Measurements from ENCODE around the gene ADAMTS2. TPM values are rescaled to one million over a fixed set of nuclear protein-coding genes. Genes with fewer than 3 reads are reported as not detected.
"Not testable (repeated sequence)": the region's sequence is repeated elsewhere in the genome, so short reads cannot be mapped to it uniquely, and the experiment has no call there.

ADAMTS2 gene
- total RNA-seq, 1 experiment from 2014 or later, result not detected

DNA sequence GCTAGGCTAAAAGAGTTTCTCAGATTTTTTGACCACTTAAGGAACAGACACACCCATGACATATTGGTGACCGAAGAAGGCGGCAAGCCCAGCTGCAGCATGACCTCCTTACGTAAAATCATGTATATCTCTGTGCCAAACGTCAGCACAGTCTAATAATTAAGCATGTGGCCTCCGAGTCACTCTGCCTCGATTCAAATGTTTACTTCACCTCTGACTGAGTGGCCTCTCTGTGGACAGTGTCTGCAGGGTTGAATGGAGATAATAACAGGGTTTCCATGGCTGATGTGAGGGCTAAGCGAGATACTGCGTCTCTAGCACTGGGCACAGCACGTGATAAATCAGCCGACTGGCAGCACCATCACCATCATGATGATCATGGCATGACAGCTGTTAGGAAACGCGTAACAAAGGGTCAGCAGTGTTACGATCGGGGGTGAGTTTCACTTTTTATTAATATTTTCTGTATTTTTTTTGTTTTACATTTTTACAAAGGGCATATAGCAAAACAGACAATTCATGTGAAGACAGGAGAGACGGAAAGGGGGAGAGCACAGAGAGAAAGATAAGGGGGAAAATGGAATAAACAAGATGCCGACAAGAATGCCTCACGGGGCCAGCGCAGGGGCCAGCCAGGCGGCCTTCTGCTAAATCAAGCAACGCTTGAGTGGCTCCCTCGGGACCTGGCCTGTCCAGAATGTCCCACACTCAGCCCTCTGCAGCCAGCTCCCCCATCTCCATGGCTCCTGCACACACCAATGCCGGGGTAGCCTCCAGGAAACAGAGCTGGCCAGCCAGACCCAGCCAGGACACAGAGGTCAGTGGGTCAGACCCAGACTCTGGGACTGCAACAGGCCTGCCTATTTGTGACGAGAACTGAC is 60.3 kb downstream of the ADAMTS2 start:
- Histone ChIP-seq H3K27ac (no peak overlapping the region), H3K9me3 (replicated peaks) (no peaks in the 10 kb centered on the region), H3K4me1 (no peaks in the 10 kb centered on the region), H3K36me3 (no peaks in the 10 kb centered on the region), H3K27me3 (no peaks in the 10 kb centered on the region), H3K4me3 (no peak overlapping the region)
- no peak for DNase-seq

DNA sequence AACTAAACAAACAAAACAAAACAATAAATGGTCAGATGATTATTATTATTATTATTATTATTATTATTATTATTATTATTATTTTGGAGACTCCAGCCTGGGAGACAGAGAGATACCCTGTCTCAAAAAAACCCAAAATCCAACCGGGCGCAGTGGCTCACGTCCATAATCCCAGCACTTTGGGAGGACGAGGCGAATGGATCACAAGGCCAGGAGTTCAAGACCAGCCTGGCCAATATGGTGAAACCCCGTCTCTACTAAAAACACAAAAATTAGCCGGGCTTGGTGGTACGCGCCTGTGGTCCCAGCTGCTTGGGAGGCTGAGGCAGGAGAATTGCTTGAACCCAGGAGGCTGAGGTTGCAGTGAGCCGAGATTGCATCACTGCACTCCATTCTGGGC is 61.4 kb downstream of the ADAMTS2 start:
- H3K27ac ChIP-seq, result not testable (repeated sequence)

GRCh38 chr5:179281694-179282093 is 63.6 kb downstream of the ADAMTS2 start:
- no peaks in the 10 kb centered on the region for H3K9me3 ChIP-seq (replicated peaks)
- H3K27ac ChIP-seq, result no peak overlapping the region
- DNase-seq, result no peak
- H3K4me3 ChIP-seq, result no peak overlapping the region
- no peaks in the 10 kb centered on the region for H3K4me1 ChIP-seq
- H3K27me3 ChIP-seq, result no peaks in the 10 kb centered on the region
- H3K36me3 ChIP-seq, result no peaks in the 10 kb centered on the region

More for the DNA sequence above, 61.4 kb downstream of the ADAMTS2 start:
- H3K4me1 ChIP-seq; H3K9me3 ChIP-seq (replicated peaks); H3K4me3 ChIP-seq; DNase-seq; H3K36me3 ChIP-seq; H3K27me3 ChIP-seq: not testable (repeated sequence)

DNA sequence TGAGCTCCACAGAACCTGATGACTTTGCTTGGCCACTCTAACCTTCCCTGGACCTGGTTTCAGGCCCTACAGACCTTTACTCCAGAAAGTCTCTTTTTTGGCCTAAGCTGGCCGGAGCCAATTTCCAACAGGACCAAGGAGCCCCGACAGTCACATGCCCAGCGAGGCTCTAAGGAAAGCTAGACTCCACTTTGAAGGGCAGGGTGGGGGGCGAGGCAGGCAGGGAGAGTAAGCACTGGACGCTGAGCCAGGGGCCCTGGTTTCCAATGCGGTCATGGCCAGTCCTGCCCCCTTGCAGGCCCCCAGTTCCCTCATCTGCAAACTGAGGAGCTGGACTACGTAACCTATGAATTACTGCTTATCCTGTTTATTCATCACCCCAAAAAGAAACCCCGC is 65.2 kb downstream of the ADAMTS2 start:
- DNase-seq, result no peak
- H3K36me3 ChIP-seq, result no peaks in the 10 kb centered on the region
- H3K27ac ChIP-seq, result no peak overlapping the region
- H3K9me3 ChIP-seq (replicated peaks), result no peaks in the 10 kb centered on the region
- H3K4me1 ChIP-seq, result no peaks in the 10 kb centered on the region
- no peaks in the 10 kb centered on the region for H3K27me3 ChIP-seq
- H3K4me3 ChIP-seq, result no peak overlapping the region

GRCh38 chr5:179279347-179280094 is 65.7 kb downstream of the ADAMTS2 start:
- Histone ChIP-seq H3K27me3 (no peaks in the 10 kb centered on the region), H3K36me3 (no peaks in the 10 kb centered on the region), H3K4me3 (no peak overlapping the region), H3K4me1 (no peaks in the 10 kb centered on the region), H3K9me3 (replicated peaks) (no peaks in the 10 kb centered on the region), H3K27ac (no peak overlapping the region)
- DNase-seq, result no peak

- no peak for DNase-seq
- Histone ChIP-seq H3K4me1 (no peaks in the 10 kb centered on the region), H3K9me3 (replicated peaks) (no peaks in the 10 kb centered on the region), H3K36me3 (no peaks in the 10 kb centered on the region), H3K27me3 (no peaks in the 10 kb centered on the region), H3K27ac (no peak overlapping the region), H3K4me3 (no peak overlapping the region)
These were observed 66.7 kb downstream of the ADAMTS2 start for GRCh38 chr5:179278546-179278945.

DNA sequence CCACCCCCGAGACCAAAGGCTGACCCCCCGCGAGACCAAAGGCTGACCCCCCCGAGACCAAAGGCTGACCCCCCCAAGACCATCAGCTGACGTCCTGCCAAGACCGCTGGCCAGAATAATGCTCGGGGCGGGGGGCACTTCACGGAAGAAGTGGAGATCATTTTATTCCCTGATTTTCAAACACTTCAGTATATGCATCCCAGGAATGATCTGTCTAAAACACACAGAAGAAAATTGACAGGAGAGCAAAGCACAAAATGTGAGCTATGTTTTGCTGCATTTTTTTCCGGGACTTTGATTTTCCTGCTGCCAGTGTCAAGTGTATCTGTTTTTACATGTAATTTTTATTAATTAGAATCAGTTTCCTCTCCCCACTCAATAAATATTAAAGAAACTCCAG is 67.1 kb downstream of the ADAMTS2 start:
- Histone ChIP-seq H3K4me1 (no peaks in the 10 kb centered on the region), H3K9me3 (replicated peaks) (no peaks in the 10 kb centered on the region), H3K27ac (no peak overlapping the region), H3K4me3 (no peak overlapping the region), H3K36me3 (no peaks in the 10 kb centered on the region), H3K27me3 (no peaks in the 10 kb centered on the region)
- no peak for DNase-seq

DNA sequence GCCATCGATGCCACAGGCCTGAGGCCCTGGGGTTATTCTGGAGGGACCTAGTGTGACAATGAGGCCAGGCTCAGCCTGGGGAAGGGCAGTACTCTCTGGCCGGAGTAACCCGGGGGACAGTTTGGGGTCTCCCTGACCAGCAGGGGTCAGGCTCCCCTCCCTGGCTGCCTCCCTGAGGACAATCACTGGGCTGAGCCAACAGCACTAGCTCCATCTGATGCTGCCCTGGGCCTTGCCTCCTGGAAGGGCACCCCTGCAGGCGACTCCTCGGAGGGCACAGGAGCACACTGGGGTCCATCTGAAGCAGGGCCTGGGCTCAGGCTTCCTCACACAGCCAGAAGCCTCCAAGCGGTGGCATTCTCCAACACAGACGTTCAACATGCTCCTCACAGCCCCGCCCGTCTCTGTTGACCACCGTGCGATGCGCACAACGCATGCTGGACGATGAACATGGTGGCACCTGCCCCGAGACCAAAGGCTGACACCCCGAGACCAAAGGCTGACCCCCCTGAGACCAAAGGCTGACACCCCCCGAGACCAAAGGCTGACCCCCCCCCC is 68.3 kb downstream of the ADAMTS2 start:
- no peaks in the 10 kb centered on the region for H3K27me3 ChIP-seq
- no peaks in the 10 kb centered on the region for H3K36me3 ChIP-seq
- no peaks in the 10 kb centered on the region for H3K4me1 ChIP-seq
- no peaks in the 10 kb centered on the region for H3K9me3 ChIP-seq (replicated peaks)
- H3K27ac ChIP-seq, result no peak overlapping the region
- no peak overlapping the region for H3K4me3 ChIP-seq
- no peak for DNase-seq

GRCh38 chr5:179275941-179276837 is 69.1 kb downstream of the ADAMTS2 start:
- H3K27ac ChIP-seq, result no peak overlapping the region
- no peak for DNase-seq
- H3K4me1 ChIP-seq, result no peaks in the 10 kb centered on the region
- H3K36me3 ChIP-seq, result no peaks in the 10 kb centered on the region
- H3K27me3 ChIP-seq, result no peaks in the 10 kb centered on the region
- H3K9me3 ChIP-seq (replicated peaks), result no peaks in the 10 kb centered on the region
- no peak overlapping the region for H3K4me3 ChIP-seq

GRCh38 chr5:179275381-179275878 is 69.8 kb downstream of the ADAMTS2 start:
- Histone ChIP-seq H3K9me3 (replicated peaks) (no peaks in the 10 kb centered on the region), H3K27me3 (no peaks in the 10 kb centered on the region), H3K4me3 (no peak overlapping the region), H3K4me1 (no peaks in the 10 kb centered on the region), H3K27ac (no peak overlapping the region), H3K36me3 (no peaks in the 10 kb centered on the region)
- DNase-seq, result no peak

DNA sequence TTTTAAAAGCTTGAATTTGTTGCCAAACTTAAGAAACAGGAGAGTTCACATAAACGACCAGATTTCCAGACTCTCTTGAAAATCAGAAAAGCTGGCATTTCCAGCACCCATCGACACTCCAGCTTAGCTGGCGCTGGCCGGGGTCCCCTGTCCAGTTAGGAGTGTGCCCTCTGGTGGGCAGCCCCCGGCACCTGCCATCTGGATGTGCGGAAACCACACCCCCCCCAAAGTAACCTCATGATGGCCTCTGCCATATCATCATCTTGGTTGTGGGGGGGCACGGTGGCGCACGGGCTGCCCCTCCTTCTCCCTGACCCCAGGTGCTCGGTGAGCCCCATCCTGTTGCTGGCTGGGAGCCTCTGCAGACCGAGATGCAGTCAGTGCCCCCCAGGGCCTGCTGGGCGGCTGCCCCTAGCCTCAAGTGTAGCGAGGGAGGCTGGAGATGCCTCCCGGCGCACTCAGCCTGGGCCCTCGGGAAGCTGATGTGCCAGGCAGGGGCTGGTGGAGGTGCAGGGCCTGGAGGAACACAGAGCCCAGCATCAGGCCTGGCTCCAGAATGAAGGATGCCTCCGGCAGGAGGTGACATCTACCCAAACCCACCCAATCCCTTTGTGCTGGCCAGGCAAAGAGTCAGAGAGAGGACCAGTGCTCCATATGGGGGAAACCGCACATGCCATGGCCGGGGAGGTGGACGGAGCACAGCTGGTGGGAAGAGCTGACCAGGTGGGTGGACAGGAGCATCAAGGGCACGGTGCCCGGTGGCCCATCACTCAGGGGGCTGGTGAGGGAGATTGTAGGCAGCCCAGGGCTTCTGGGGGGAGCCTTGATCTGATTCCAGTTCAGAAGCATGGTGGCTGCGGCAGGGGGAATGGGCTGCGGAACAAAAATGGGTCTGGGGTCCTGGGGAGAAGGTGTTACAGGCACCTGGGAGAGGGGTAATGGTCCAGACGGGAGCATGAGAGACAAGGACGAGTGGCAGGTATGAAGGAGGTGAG is 70.6 kb downstream of the ADAMTS2 start:
- H3K36me3 ChIP-seq, result no peaks in the 10 kb centered on the region
- no peaks in the 10 kb centered on the region for H3K9me3 ChIP-seq (replicated peaks)
- H3K27ac ChIP-seq, result no peak overlapping the region
- H3K4me1 ChIP-seq, result no peaks in the 10 kb centered on the region
- no peak for DNase-seq
- H3K4me3 ChIP-seq, result no peak overlapping the region
- no peaks in the 10 kb centered on the region for H3K27me3 ChIP-seq

GRCh38 chr5:179273441-179274145 is 71.7 kb downstream of the ADAMTS2 start:
- no peaks in the 10 kb centered on the region for H3K36me3 ChIP-seq
- H3K27me3 ChIP-seq, result no peaks in the 10 kb centered on the region
- H3K27ac ChIP-seq, result no peak overlapping the region
- no peak for DNase-seq
- H3K4me1 ChIP-seq, result no peaks in the 10 kb centered on the region
- H3K9me3 ChIP-seq (replicated peaks), result no peaks in the 10 kb centered on the region
- no peak overlapping the region for H3K4me3 ChIP-seq

DNA sequence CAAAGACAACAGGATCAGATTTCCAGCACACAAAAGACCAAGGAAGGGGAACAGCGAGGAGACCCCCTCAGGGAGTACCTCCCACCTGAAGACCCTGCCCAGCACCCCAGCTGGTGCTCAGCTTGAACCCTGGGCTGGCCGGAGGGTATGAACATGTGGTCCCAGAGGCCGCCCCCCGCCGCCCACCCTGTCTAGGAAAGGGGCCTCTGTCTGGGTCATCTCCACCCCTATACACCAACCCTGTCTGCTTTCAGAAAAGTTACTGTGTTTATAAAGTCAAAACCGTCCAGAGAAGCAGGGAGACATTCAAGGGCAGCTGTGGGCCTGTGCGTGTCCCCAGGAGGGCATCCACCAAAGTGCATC is 72.2 kb downstream of the ADAMTS2 start:
- Histone ChIP-seq H3K4me1 (no peaks in the 10 kb centered on the region), H3K27ac (no peak overlapping the region), H3K36me3 (no peaks in the 10 kb centered on the region), H3K4me3 (no peak overlapping the region), H3K9me3 (replicated peaks) (no peaks in the 10 kb centered on the region), H3K27me3 (no peaks in the 10 kb centered on the region)
- DNase-seq, result no peak
